GM12801 (cell line): ENCODE measurements around the gene DYRK1A.

Experiments used
- TF ChIP-seq, protein P1 (sequence below): IDR thresholded peaks from one replicate; pipeline ENCODE4 v1.5.1; 2011; ENCODE audit warnings: control low read depth; ENCODE audit not compliant: insufficient read length; ENCODE audit errors: extremely low read depth

The DYRK1A gene

GRCh38 chr21:37538971-37539590 is 172.5 kb downstream of the DYRK1A start:
- TF ChIP-seq, protein P1, sequence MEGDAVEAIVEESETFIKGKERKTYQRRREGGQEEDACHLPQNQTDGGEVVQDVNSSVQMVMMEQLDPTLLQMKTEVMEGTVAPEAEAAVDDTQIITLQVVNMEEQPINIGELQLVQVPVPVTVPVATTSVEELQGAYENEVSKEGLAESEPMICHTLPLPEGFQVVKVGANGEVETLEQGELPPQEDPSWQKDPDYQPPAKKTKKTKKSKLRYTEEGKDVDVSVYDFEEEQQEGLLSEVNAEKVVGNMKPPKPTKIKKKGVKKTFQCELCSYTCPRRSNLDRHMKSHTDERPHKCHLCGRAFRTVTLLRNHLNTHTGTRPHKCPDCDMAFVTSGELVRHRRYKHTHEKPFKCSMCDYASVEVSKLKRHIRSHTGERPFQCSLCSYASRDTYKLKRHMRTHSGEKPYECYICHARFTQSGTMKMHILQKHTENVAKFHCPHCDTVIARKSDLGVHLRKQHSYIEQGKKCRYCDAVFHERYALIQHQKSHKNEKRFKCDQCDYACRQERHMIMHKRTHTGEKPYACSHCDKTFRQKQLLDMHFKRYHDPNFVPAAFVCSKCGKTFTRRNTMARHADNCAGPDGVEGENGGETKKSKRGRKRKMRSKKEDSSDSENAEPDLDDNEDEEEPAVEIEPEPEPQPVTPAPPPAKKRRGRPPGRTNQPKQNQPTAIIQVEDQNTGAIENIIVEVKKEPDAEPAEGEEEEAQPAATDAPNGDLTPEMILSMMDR = no peak

GRCh38 chr21:37542512-37542911 is 175.9 kb downstream of the DYRK1A start:
- TF ChIP-seq, protein P1 = no peak

DNA sequence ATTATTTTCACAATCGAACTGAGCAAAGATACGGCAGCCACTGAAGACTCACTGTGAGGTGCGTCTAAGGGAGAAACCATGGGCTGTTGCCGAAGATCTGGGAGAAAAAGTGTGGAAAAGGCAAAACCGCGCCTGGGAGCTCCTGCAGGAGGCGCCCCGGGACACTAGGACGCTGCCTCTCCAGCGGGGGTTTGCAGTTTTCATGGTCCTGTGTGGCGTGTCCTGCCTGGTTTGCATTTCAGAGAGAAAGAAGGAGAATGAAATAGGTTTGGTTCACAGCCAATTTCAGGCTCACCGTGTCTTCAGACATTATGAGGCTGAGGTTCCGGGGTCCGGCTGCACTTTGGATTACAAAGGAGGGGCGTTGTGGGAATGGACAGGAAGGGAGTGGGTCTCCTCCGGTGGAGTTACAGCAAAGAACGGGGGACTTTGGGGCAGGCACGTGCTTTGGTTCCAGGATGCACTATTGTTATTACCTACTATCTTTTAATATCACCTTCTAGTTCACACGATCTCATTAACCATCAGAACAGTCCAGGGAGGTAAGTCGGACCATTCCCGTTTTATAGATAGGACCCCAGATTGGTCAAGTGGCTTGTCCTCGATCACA is 179.8 kb downstream of the DYRK1A start:
- TF ChIP-seq, protein P1 = no peak

DNA sequence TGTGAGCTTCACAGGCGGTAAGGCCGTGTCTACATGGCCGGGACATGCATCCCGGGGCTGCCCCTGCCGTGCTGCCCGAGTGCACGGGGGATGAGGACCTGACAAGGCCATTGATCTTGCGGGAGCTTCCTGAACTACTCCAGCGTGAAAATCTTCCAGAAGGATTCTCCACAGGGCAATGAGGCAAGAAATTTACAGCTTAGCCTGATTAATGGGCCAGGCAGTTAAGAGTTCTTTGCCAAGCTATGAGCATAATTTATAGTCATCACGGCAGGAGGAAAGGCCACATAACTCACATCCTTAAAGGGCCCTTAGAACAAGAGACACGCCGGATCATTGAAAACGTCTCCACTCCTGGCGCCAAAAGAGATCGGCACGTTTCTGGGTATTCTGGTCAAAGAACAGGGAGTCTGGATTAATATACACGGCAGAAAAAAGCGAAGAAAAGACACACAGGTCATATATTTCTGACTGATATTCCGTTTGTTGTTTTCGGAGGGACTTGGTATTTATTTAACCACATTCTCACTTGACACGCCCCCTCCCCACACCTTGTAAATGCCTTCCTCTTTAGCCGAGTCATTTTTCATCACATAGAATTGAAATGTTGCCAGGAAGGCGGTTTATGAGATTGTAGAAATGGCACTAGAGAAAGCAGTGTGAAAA is 180.5 kb downstream of the DYRK1A start:
- TF ChIP-seq, protein P1 = no peak

GRCh38 chr21:37547615-37548200 is 181.1 kb downstream of the DYRK1A start:
- TF ChIP-seq, protein P1 = no peak

- TF ChIP-seq, protein P1 = no peak
Measured at GRCh38 chr21:37548521-37548981, 182.0 kb downstream of the DYRK1A start.

- TF ChIP-seq, protein P1 = no peak
Measured at GRCh38 chr21:37550157-37550556, 183.6 kb downstream of the DYRK1A start.
